ENCODE measurements around the gene SYTL3. TPM values are rescaled to one million over a fixed set of nuclear protein-coding genes. Genes with fewer than 3 reads are reported as not detected.
A peak's percentile ranks its signal among the peaks of the same experiment; 100 is the strongest.

The SYTL3 gene
- total RNA-seq, 1 experiment from 2014 or later: 0.09 TPM

GRCh38 chr6:158780246-158780884 lies 130.5 kb downstream of the SYTL3 start:
- H4K8ac ChIP-seq (replicated peaks; ENCODE audit: insufficient read length, low read depth, low read length): no peak overlapping the region
- Mint-ChIP-seq H3K9me3 (no peaks in the 10 kb centered on the region), H3K36me3 (ENCODE audit: insufficient read depth in 1 of 3, low read depth in 3 of 3) (peaks cover 71 to 94% (median 92%) of the 10 kb centered on the region in 3 experiments), H3K4me3 (no peak overlapping the region), H3K27me3 (ENCODE audit: low read depth) (no peaks in the 10 kb centered on the region), H3K27ac (peak overlapping the region in 2 of 3 experiments; percentile 39 to 45; a peak in 3 of 7 replicates), H3K4me1 (peaks cover 7 to 10% of the 10 kb centered on the region in 2 experiments; a peak in 3 of 4 replicates)
- no peak overlapping the region for H3K18ac ChIP-seq (ENCODE audit: insufficient read length, low read depth, low read length)
- no peak overlapping the region for H3K14ac ChIP-seq (ENCODE audit: insufficient read depth, low read length)
- no CpG with 5 or more reads among the region's 7 CpGs for WGBS (ENCODE audit: extremely low coverage, insufficient read length, low lambda C conversion rate)
- H2BK15ac ChIP-seq (ENCODE audit: low read depth, low read length): no peak overlapping the region
- H2AK5ac ChIP-seq (ENCODE audit: insufficient read length, low read length): no peak overlapping the region
- H2BK20ac ChIP-seq (ENCODE audit: low read depth, low read length, poor library complexity, severe bottlenecking): no peak overlapping the region
- no peak overlapping the region for H3K23ac ChIP-seq (ENCODE audit: insufficient read length, low read depth, low read length)
- H3K9ac ChIP-seq (ENCODE audit: extremely low read depth, insufficient read length, low read length): no peak overlapping the region
- no peak for TF ChIP-seq CTCF (conservative IDR thresholded peaks at IDR 0.05)
- no peaks in the 10 kb centered on the region for H3K23me2 ChIP-seq (ENCODE audit: insufficient read length, low read depth, low read length, poor library complexity, severe bottlenecking)
- no peak overlapping the region for H3K4ac ChIP-seq (ENCODE audit: low read depth, low read length)
- H3K56ac ChIP-seq (ENCODE audit: insufficient read length, low read depth, low read length): no peak overlapping the region
- H3K9me3 ChIP-seq (ENCODE audit: control insufficient read depth, low read depth, low read length): no peaks in the 10 kb centered on the region
- H2BK12ac ChIP-seq (ENCODE audit: insufficient read length, low read depth, low read length): no peak overlapping the region
- H3K27me3 ChIP-seq (ENCODE audit: insufficient read depth, low read length): no peaks in the 10 kb centered on the region
- no peak overlapping the region for H3T11ph ChIP-seq (ENCODE audit: low read length)
- H3K27ac ChIP-seq (ENCODE audit: insufficient read length, low read depth, low read length): no peak overlapping the region
- H2BK5ac ChIP-seq (ENCODE audit: insufficient read length, low read length): no peak overlapping the region
- peaks cover 13% of the 10 kb centered on the region for H3K79me1 ChIP-seq (ENCODE audit: insufficient read depth, low read depth, low read length, poor library complexity, severe bottlenecking)
- H4K5ac ChIP-seq (ENCODE audit: insufficient read length, low read depth, low read length): no peak overlapping the region
- DNase-seq: no peak
- no peak overlapping the region for H3K4me2 ChIP-seq (ENCODE audit: insufficient read depth, insufficient read length, low read length)
- no peaks in the 10 kb centered on the region for H3K79me2 ChIP-seq (ENCODE audit: insufficient read depth, low read length)
- no peak overlapping the region for H2BK120ac ChIP-seq (ENCODE audit: low read depth, low read length, poor library complexity, severe bottlenecking)
- H3K4me1 ChIP-seq (ENCODE audit: insufficient read depth, low read length): no peaks in the 10 kb centered on the region
- no peaks in the 10 kb centered on the region for H4K20me1 ChIP-seq (ENCODE audit: control insufficient read depth, insufficient read depth, insufficient read length)
- H4K91ac ChIP-seq (ENCODE audit: insufficient read length, low read depth, low read length): no peak overlapping the region
- no peak overlapping the region for H2AFZ ChIP-seq (ENCODE audit: low read length)

Data from H9 (cell line).